ENCODE measurements around the gene PIK3AP1.

The PIK3AP1 gene

GRCh38 chr10:96657385-96657784 lies 62.9 kb downstream of the PIK3AP1 start:
- TF ChIP-seq CTCF (IDR thresholded peaks at IDR 0.05; ENCODE audit: low read length) (no peak), EZH2 (optimal IDR thresholded peaks at IDR 0.05; ENCODE audit: low read depth, low read length) (no peak), EZH2phosphoT487 (IDR thresholded peaks at IDR 0.05; ENCODE audit: low read length) (no peak)
- Histone ChIP-seq H4K20me1 (ENCODE audit: insufficient read depth, low read length) (no peaks in the 10 kb centered on the region), H3K9me3 (replicated peaks; ENCODE audit: insufficient read depth, low read length) (no peaks in the 10 kb centered on the region), H3F3A (ENCODE audit: insufficient read depth, low read length) (no peaks in the 10 kb centered on the region), H3K4me1 (ENCODE audit: low read length) (0 out of 2 replicates have a peak, but pooled peaks cover 7% of the 10 kb centered on the region), H3K4me3 (ENCODE audit: low read length) (no peak overlapping the region), H3K4me2 (ENCODE audit: low read depth, low read length) (no peak overlapping the region), H2AFZ (ENCODE audit: low read length) (no peak overlapping the region), H3K36me3 (replicated peaks; ENCODE audit: insufficient read depth, low read length) (no peaks in the 10 kb centered on the region), H3K9me2 (replicated peaks; ENCODE audit: insufficient read depth, low read length) (no peaks in the 10 kb centered on the region), H3K27me3 (replicated peaks; ENCODE audit: insufficient read depth, low read length) (no peaks in the 10 kb centered on the region), H3K79me2 (ENCODE audit: low read length) (no peaks in the 10 kb centered on the region), H3K9ac (ENCODE audit: low read length) (no peak overlapping the region), H3K27ac (ENCODE audit: low read length) (no peak overlapping the region)
- DNase-seq, result no peak

- Histone ChIP-seq H3K9ac (ENCODE audit: low read length) (no peak overlapping the region), H2AFZ (ENCODE audit: low read length) (no peak overlapping the region), H3K4me1 (ENCODE audit: low read length) (0 out of 2 replicates have a peak, but pooled peaks cover 7% of the 10 kb centered on the region), H3K9me3 (replicated peaks; ENCODE audit: insufficient read depth, low read length) (no peaks in the 10 kb centered on the region), H3K9me2 (replicated peaks; ENCODE audit: insufficient read depth, low read length) (no peaks in the 10 kb centered on the region), H3K4me3 (ENCODE audit: low read length) (no peak overlapping the region), H3K36me3 (replicated peaks; ENCODE audit: insufficient read depth, low read length) (no peaks in the 10 kb centered on the region), H3K79me2 (ENCODE audit: low read length) (no peaks in the 10 kb centered on the region), H3K27ac (ENCODE audit: low read length) (no peak overlapping the region), H4K20me1 (ENCODE audit: insufficient read depth, low read length) (no peaks in the 10 kb centered on the region), H3K27me3 (replicated peaks; ENCODE audit: insufficient read depth, low read length) (no peaks in the 10 kb centered on the region), H3K4me2 (ENCODE audit: low read depth, low read length) (no peak overlapping the region), H3F3A (ENCODE audit: insufficient read depth, low read length) (no peaks in the 10 kb centered on the region)
- no peak for DNase-seq
- TF ChIP-seq CTCF (IDR thresholded peaks at IDR 0.05; ENCODE audit: low read length) (no peak), EZH2 (optimal IDR thresholded peaks at IDR 0.05; ENCODE audit: low read depth, low read length) (no peak), EZH2phosphoT487 (IDR thresholded peaks at IDR 0.05; ENCODE audit: low read length) (no peak)
Observed at GRCh38 chr10:96656839-96657238, 63.5 kb downstream of the PIK3AP1 start.

GRCh38 chr10:96656198-96656577 lies 64.1 kb downstream of the PIK3AP1 start:
- no peaks in the 10 kb centered on the region for H3K9me3 ChIP-seq (replicated peaks; ENCODE audit: insufficient read depth, low read length)
- H3K9me2 ChIP-seq (replicated peaks; ENCODE audit: insufficient read depth, low read length), result no peaks in the 10 kb centered on the region
- TF ChIP-seq EZH2 (optimal IDR thresholded peaks at IDR 0.05; ENCODE audit: low read depth, low read length), result no peak
- TF ChIP-seq EZH2phosphoT487 (IDR thresholded peaks at IDR 0.05; ENCODE audit: low read length), result no peak
- no peak for TF ChIP-seq CTCF (IDR thresholded peaks at IDR 0.05; ENCODE audit: low read length)
- H3K27ac ChIP-seq (ENCODE audit: low read length), result no peak overlapping the region
- no peaks in the 10 kb centered on the region for H3K79me2 ChIP-seq (ENCODE audit: low read length)
- no peaks in the 10 kb centered on the region for H4K20me1 ChIP-seq (ENCODE audit: insufficient read depth, low read length)
- H3F3A ChIP-seq (ENCODE audit: insufficient read depth, low read length), result no peaks in the 10 kb centered on the region
- no peaks in the 10 kb centered on the region for H3K27me3 ChIP-seq (replicated peaks; ENCODE audit: insufficient read depth, low read length)
- H2AFZ ChIP-seq (ENCODE audit: low read length), result no peak overlapping the region
- H3K4me1 ChIP-seq (ENCODE audit: low read length), result 0 out of 2 replicates have a peak, but pooled peaks cover 7% of the 10 kb centered on the region
- H3K4me2 ChIP-seq (ENCODE audit: low read depth, low read length), result no peak overlapping the region
- H3K36me3 ChIP-seq (replicated peaks; ENCODE audit: insufficient read depth, low read length), result no peaks in the 10 kb centered on the region
- no peak overlapping the region for H3K4me3 ChIP-seq (ENCODE audit: low read length)
- no peak for DNase-seq
- H3K9ac ChIP-seq (ENCODE audit: low read length), result no peak overlapping the region
